NCI-H524 (cell line): Measurements from ENCODE around the gene SPINK8.
"Not testable (repeated sequence)": the region's sequence is repeated elsewhere in the genome, so short reads cannot be mapped to it uniquely, and the experiment has no call there.

Experiments used
- DNase-seq, 2 experiments: peaks; one replicate each; lab custom pipeline; 2025; lab: John Stamatoyannopoulos, UW

The SPINK8 gene

GRCh38 chr3:48333346-48334245 is at the start of gene SPINK8:
Gene SPINK8, minus strand, starts transcription at chr3:48333661. Its CDS starts 5,320 bp downstream, at chr3:48328341.
- DNase-seq = not testable (repeated sequence)

- DNase-seq = peak in 1 of 2 experiments; percentile 14
Observed at GRCh38 chr3:48372862-48373435, 39.5 kb upstream of the SPINK8 start.

GRCh38 chr3:48372377-48372770 is 38.9 kb upstream of the SPINK8 start:
- peak; percentile 2 to 57 for DNase-seq

- no peak for DNase-seq
Observed at GRCh38 chr3:48371651-48372376, 38.4 kb upstream of the SPINK8 start, which contains the start of gene FBXW12. Gene FBXW12, plus strand, starts transcription at chr3:48372219. Its CDS starts 549 bp downstream, at chr3:48372768.

- peak in 1 of 2 experiments; percentile 54 for DNase-seq
Observed at GRCh38 chr3:48370333-48370713, 36.9 kb upstream of the SPINK8 start.

GRCh38 chr3:48369693-48370332 is 36.4 kb upstream of the SPINK8 start:
- DNase-seq = peak in 1 of 2 experiments; percentile 7

GRCh38 chr3:48367201-48367600 is 33.7 kb upstream of the SPINK8 start:
- peak; percentile 92 to 97 for DNase-seq

- no peak for DNase-seq
Observed at GRCh38 chr3:48364840-48365239, 31.4 kb upstream of the SPINK8 start.

GRCh38 chr3:48361928-48362327 is 28.5 kb upstream of the SPINK8 start:
- DNase-seq = no peak

- DNase-seq = no peak
Observed at GRCh38 chr3:48356419-48356818, 23.0 kb upstream of the SPINK8 start.

- DNase-seq = no peak
Observed at GRCh38 chr3:48353987-48354386, 20.5 kb upstream of the SPINK8 start.

GRCh38 chr3:48352546-48352945 is 19.1 kb upstream of the SPINK8 start:
- peak in 1 of 2 experiments; percentile 7 for DNase-seq

- DNase-seq = no peak
Observed at GRCh38 chr3:48347500-48347899, 14.0 kb upstream of the SPINK8 start.

- DNase-seq = no peak
Observed at GRCh38 chr3:48345946-48346572, 12.6 kb upstream of the SPINK8 start.

GRCh38 chr3:48344867-48345507 is 11.5 kb upstream of the SPINK8 start:
- no peak for DNase-seq

- DNase-seq = no peak
Observed at GRCh38 chr3:48343432-48343831, 10.0 kb upstream of the SPINK8 start.

- DNase-seq = peak; percentile 5 to 53
Observed at GRCh38 chr3:48338635-48339034, 5.2 kb upstream of the SPINK8 start.

GRCh38 chr3:48337536-48337935 is 4.1 kb upstream of the SPINK8 start:
- DNase-seq = not testable (repeated sequence)

GRCh38 chr3:48335286-48335685 is 1.8 kb upstream of the SPINK8 start:
- DNase-seq = not testable (repeated sequence)

- no peak for DNase-seq
Observed at GRCh38 chr3:48334605-48335004, 1.1 kb upstream of the SPINK8 start.
